ENCODE data around the gene TES.
A peak's percentile ranks its signal among the peaks of the same experiment; 100 is the strongest.

DNA sequence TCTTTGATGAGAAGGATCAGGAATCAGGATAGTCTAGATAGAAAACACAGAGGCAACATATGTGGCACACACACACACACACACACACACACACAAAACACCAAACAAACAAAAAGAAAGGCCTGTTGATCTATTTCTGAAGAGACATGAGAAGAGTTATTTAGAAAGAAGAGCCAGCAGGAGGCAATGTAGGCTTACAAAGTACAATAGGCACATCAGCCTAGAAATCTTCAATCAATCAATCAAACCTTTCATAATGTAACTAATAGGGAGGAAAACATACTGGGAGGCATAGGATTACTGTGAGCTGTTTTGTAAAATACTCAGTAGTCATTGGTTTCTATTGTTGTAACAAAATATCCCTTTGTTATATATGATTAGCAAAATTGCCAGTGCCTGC lies 47.3 kb upstream of the TES start:
- TF ChIP-seq, protein P1, sequence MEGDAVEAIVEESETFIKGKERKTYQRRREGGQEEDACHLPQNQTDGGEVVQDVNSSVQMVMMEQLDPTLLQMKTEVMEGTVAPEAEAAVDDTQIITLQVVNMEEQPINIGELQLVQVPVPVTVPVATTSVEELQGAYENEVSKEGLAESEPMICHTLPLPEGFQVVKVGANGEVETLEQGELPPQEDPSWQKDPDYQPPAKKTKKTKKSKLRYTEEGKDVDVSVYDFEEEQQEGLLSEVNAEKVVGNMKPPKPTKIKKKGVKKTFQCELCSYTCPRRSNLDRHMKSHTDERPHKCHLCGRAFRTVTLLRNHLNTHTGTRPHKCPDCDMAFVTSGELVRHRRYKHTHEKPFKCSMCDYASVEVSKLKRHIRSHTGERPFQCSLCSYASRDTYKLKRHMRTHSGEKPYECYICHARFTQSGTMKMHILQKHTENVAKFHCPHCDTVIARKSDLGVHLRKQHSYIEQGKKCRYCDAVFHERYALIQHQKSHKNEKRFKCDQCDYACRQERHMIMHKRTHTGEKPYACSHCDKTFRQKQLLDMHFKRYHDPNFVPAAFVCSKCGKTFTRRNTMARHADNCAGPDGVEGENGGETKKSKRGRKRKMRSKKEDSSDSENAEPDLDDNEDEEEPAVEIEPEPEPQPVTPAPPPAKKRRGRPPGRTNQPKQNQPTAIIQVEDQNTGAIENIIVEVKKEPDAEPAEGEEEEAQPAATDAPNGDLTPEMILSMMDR (CRISPR knock-in tag; IDR thresholded peaks at IDR 0.05): peak; percentile 54
- TF ChIP-seq, protein P2, sequence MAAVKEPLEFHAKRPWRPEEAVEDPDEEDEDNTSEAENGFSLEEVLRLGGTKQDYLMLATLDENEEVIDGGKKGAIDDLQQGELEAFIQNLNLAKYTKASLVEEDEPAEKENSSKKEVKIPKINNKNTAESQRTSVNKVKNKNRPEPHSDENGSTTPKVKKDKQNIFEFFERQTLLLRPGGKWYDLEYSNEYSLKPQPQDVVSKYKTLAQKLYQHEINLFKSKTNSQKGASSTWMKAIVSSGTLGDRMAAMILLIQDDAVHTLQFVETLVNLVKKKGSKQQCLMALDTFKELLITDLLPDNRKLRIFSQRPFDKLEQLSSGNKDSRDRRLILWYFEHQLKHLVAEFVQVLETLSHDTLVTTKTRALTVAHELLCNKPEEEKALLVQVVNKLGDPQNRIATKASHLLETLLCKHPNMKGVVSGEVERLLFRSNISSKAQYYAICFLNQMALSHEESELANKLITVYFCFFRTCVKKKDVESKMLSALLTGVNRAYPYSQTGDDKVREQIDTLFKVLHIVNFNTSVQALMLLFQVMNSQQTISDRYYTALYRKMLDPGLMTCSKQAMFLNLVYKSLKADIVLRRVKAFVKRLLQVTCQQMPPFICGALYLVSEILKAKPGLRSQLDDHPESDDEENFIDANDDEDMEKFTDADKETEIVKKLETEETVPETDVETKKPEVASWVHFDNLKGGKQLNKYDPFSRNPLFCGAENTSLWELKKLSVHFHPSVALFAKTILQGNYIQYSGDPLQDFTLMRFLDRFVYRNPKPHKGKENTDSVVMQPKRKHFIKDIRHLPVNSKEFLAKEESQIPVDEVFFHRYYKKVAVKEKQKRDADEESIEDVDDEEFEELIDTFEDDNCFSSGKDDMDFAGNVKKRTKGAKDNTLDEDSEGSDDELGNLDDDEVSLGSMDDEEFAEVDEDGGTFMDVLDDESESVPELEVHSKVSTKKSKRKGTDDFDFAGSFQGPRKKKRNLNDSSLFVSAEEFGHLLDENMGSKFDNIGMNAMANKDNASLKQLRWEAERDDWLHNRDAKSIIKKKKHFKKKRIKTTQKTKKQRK (IDR thresholded peaks at IDR 0.05; ENCODE audit: low read length): no peak
- no peak for TF ChIP-seq TEAD2 (CRISPR knock-in tag; IDR thresholded peaks at IDR 0.05)
- TF ChIP-seq XBP1 (CRISPR knock-in tag; IDR thresholded peaks at IDR 0.05): no peak
- no peak for TF ChIP-seq FOXO1 (CRISPR knock-in tag; IDR thresholded peaks at IDR 0.05)
- no peak for TF ChIP-seq MATR3 (CRISPR knock-in tag; IDR thresholded peaks at IDR 0.05)

All from HepG2 (cell line).